Measurements from ENCODE around the gene MIA. TPM values are rescaled to one million over a fixed set of nuclear protein-coding genes. Genes with fewer than 3 reads are reported as not detected.
"Not testable (repeated sequence)": the region's sequence is repeated elsewhere in the genome, so short reads cannot be mapped to it uniquely, and the experiment has no call there.

The MIA gene
- total and polyA plus RNA-seq, 9 of the 15 experiments (the other 6 are each of a cell fraction or from before 2014, with no cell fraction given) = 0.21 TPM; not detected in 8

DNA sequence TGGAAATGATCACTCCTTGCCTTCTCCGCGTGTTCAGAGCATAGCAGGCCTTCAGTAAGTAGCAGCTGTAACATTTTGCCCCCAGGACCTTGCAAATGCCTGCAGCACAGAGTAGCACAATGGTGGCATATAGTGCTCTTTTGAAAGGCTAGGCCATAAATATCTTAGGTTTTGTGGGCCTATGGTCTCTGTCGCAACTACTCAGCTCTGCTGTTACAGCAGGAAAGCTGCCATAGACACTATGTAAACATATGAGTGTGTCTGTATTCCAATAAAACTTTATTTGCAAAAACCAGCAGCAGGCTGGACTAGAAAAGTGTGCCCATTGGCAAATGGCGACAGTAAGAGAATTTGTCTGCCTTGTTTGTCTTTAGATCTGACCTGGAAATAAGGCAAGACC is 49.0 kb upstream of the MIA start:
- ChIA-PET POLR2A (no interaction called here), CTCF (ENCODE audit: low intra/inter-chr PET ratio) (no interaction called here)
- Histone ChIP-seq H4K20me1 (replicated peaks; ENCODE audit: control insufficient read depth, insufficient read depth, low read length) (no peaks in the 10 kb centered on the region), H3K4me3 (no peak overlapping the region), H3K9me1 (ENCODE audit: control insufficient read depth, insufficient read depth, low read length) (peaks cover 4% of the 10 kb centered on the region), H3K4me1 (replicated peaks in 1 of 2; ENCODE audit: control insufficient read depth in 2 of 2, insufficient read depth in 2 of 2, low read length in 2 of 2) (no peaks in the 10 kb centered on the region; a peak in 1 of 5 replicates), H3K9me3 (replicated peaks; ENCODE audit: control insufficient read depth, insufficient read depth, low read depth, low read length) (no peaks in the 10 kb centered on the region), H3K36me3 (ENCODE audit: control insufficient read depth, insufficient read depth, low read length) (peaks cover 48% of the 10 kb centered on the region), H3K9ac (ENCODE audit: insufficient read depth in 1 of 2, low read depth in 2 of 2, low read length in 2 of 2) (no peak overlapping the region), H3K27me3 (ENCODE audit: control insufficient read depth in 2 of 2, insufficient read depth in 2 of 2, low read length in 2 of 2) (no peaks in the 10 kb centered on the region), H3K27ac (ENCODE audit: extremely low read depth, low read depth, low read length) (no peak overlapping the region), H3K79me2 (ENCODE audit: control insufficient read depth, insufficient read depth, low read length) (peaks cover 10% of the 10 kb centered on the region; the same call in 2 of the 3 replicates), H3K4me2 (ENCODE audit: insufficient read depth, low read length) (no peak overlapping the region), H2AFZ (ENCODE audit: low read depth, low read length) (no peak overlapping the region)
- 94% methylated on average over 4 of the region's 4 CpGs for WGBS (ENCODE audit: insufficient coverage, low coverage, missing lambda C conversion rate)
- BruUV-seq (replicated peaks) = no TSS peak
- in situ Hi-C loops (cut with MboI) (no loop called here), intact Hi-C loops (cut with micrococcal nuclease) (no loop called here)
- FAIRE-seq (no peak), DNase-seq (ENCODE audit: extremely low read depth in 1 of 4, low spot score in 3 of 4) (no peak), ATAC-seq (no peak)
- no peak for TF ChIP-seq ZFP1 (CRISPR knock-in tag; IDR thresholded peaks at IDR 0.05)
- TF ChIP-seq, protein P1, sequence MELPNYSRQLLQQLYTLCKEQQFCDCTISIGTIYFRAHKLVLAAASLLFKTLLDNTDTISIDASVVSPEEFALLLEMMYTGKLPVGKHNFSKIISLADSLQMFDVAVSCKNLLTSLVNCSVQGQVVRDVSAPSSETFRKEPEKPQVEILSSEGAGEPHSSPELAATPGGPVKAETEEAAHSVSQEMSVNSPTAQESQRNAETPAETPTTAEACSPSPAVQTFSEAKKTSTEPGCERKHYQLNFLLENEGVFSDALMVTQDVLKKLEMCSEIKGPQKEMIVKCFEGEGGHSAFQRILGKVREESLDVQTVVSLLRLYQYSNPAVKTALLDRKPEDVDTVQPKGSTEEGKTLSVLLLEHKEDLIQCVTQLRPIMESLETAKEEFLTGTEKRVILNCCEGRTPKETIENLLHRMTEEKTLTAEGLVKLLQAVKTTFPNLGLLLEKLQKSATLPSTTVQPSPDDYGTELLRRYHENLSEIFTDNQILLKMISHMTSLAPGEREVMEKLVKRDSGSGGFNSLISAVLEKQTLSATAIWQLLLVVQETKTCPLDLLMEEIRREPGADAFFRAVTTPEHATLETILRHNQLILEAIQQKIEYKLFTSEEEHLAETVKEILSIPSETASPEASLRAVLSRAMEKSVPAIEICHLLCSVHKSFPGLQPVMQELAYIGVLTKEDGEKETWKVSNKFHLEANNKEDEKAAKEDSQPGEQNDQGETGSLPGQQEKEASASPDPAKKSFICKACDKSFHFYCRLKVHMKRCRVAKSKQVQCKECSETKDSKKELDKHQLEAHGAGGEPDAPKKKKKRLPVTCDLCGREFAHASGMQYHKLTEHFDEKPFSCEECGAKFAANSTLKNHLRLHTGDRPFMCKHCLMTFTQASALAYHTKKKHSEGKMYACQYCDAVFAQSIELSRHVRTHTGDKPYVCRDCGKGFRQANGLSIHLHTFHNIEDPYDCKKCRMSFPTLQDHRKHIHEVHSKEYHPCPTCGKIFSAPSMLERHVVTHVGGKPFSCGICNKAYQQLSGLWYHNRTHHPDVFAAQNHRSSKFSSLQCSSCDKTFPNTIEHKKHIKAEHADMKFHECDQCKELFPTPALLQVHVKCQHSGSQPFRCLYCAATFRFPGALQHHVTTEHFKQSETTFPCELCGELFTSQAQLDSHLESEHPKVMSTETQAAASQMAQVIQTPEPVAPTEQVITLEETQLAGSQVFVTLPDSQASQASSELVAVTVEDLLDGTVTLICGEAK (IDR thresholded peaks at IDR 0.05) = peak; percentile 80
- TF ChIP-seq, protein P1 (CRISPR knock-in tag; IDR thresholded peaks at IDR 0.05) = peak; percentile 62; the same call in 1 of the 2 replicates

DNA sequence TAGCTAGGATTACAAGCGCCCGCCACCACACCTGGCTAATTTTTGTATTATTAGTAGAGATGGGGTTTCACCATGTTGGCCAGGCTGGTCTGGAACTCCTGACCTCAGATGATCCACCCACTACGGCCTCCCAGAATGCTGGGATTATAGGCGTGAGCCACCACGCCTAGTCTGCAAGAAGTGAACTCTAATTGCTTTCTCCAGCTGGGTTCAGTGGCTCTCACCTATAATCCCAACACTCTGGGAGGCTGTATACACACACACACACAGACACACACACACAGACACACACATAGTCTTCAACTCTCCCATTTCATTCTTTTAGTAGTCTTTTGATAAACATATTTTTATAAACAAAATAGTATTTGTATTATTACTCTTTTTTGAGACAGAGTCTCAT is 45.3 kb upstream of the MIA start:
- ATAC-seq; H2AFZ ChIP-seq (ENCODE audit: low read depth, low read length); CTCF ChIA-PET (ENCODE audit: low intra/inter-chr PET ratio); H3K4me2 ChIP-seq (ENCODE audit: insufficient read depth, low read length); intact Hi-C loops (cut with micrococcal nuclease); H3K27me3 ChIP-seq (ENCODE audit: control insufficient read depth in 2 of 2, insufficient read depth in 2 of 2, low read length in 2 of 2); in situ Hi-C loops (cut with MboI); H4K20me1 ChIP-seq (replicated peaks; ENCODE audit: control insufficient read depth, insufficient read depth, low read length); H3K27ac ChIP-seq (ENCODE audit: extremely low read depth, low read depth, low read length); H3K4me1 ChIP-seq (replicated peaks in 1 of 2; ENCODE audit: control insufficient read depth in 2 of 2, insufficient read depth in 2 of 2, low read length in 2 of 2); H3K9ac ChIP-seq (ENCODE audit: insufficient read depth in 1 of 2, low read depth in 2 of 2, low read length in 2 of 2); FAIRE-seq; BruUV-seq (replicated peaks); H3K9me1 ChIP-seq (ENCODE audit: control insufficient read depth, insufficient read depth, low read length); H3K9me3 ChIP-seq (replicated peaks; ENCODE audit: control insufficient read depth, insufficient read depth, low read depth, low read length); H3K4me3 ChIP-seq; DNase-seq (ENCODE audit: extremely low read depth in 1 of 4, low spot score in 3 of 4); H3K79me2 ChIP-seq (ENCODE audit: control insufficient read depth, insufficient read depth, low read length): not testable (repeated sequence)
- WGBS (ENCODE audit: insufficient coverage, low coverage, missing lambda C conversion rate) = 98% methylated on average over 5 of the region's 5 CpGs
- H3K36me3 ChIP-seq (ENCODE audit: control insufficient read depth, insufficient read depth, low read length) = peaks cover 71% of the 10 kb centered on the region
- POLR2A ChIA-PET = interaction anchor here (0.6 to 2.0 kb wide), 4 partner anchors 10 to 73 kb away, joined by 3 to 5 read pairs (median 3); partner anchors contain the start of genes ACTMAP, COQ8B, ITPKC and SNRPA

All from K562 (cell line).